Vagina (tissue), 2 donors: ENCODE measurements around the gene HTD2.

Experiments
- POLR2AphosphoS5 ChIP-seq, 2 donors: sonication (generic); formaldehyde crosslinking; IDR thresholded peaks; one replicate each; pipeline ENCODE4 v1.9.0; 2017; ENCODE audit warnings: antibody characterized with exemption in 2 of 2, mild to moderate bottlenecking in 2 of 2, low read depth in 1 of 2; ENCODE audit not compliant: insufficient read depth in 1 of 2
- TF ChIP-seq, protein P1 (sequence below), 3 experiments: fragments of 450-650 bp in 2 of 3; fragments of 200-600 bp in 1 of 3; sonication (generic) in 1 of 3; IDR thresholded peaks; one replicate each; pipeline ENCODE4 v1.5.1; 2017 to 2019; ENCODE audit warnings: antibody characterized with exemption in 3 of 3, mild to moderate bottlenecking in 2 of 3, moderate library complexity in 2 of 3

- TF ChIP-seq, protein P1, sequence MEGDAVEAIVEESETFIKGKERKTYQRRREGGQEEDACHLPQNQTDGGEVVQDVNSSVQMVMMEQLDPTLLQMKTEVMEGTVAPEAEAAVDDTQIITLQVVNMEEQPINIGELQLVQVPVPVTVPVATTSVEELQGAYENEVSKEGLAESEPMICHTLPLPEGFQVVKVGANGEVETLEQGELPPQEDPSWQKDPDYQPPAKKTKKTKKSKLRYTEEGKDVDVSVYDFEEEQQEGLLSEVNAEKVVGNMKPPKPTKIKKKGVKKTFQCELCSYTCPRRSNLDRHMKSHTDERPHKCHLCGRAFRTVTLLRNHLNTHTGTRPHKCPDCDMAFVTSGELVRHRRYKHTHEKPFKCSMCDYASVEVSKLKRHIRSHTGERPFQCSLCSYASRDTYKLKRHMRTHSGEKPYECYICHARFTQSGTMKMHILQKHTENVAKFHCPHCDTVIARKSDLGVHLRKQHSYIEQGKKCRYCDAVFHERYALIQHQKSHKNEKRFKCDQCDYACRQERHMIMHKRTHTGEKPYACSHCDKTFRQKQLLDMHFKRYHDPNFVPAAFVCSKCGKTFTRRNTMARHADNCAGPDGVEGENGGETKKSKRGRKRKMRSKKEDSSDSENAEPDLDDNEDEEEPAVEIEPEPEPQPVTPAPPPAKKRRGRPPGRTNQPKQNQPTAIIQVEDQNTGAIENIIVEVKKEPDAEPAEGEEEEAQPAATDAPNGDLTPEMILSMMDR (IDR thresholded peaks at IDR 0.05), result no peak
- no peak for TF ChIP-seq POLR2AphosphoS5 (IDR thresholded peaks at IDR 0.05; ENCODE audit: insufficient read depth in 1 of 2, low read depth in 1 of 2)
Measured at GRCh38 chr3:58287354-58287753, 19.0 kb upstream of the HTD2 start.
